GM18951 (cell line): ENCODE results near the gene RPS25.
"Not testable (repeated sequence)": the region's sequence is repeated elsewhere in the genome, so short reads cannot be mapped to it uniquely, and the experiment has no call there.

ENCODE experiments used
- POLR2A ChIP-seq: IDR thresholded peaks from 4 replicates; pipeline ENCODE4 v1.6.1; 2011; ENCODE audit warnings: mild to moderate bottlenecking; ENCODE audit not compliant: insufficient read length, insufficient read depth; ENCODE audit errors: extremely low read depth
- in situ Hi-C: fragments of 300-500 bp; cut with MboI; formaldehyde crosslinking; loops from one replicate; pipeline ENCODE4 v1.12.0; 2022; ENCODE audit warnings: low sequenced_read_pairs, mixed read lengths, inconsistent platforms; ENCODE audit not compliant: unreplicated experiment

RPS25 gene

GRCh38 chr11:118988280-118988679 lies 29.9 kb downstream of the RPS25 start:
- in situ Hi-C loops = no loop called here
- TF ChIP-seq POLR2A = no peak

- no peak for TF ChIP-seq POLR2A
- in situ Hi-C loops = no loop called here
Measured at GRCh38 chr11:118984825-118985224, 33.3 kb downstream of the RPS25 start.

GRCh38 chr11:118984337-118984736 lies 33.8 kb downstream of the RPS25 start:
- in situ Hi-C loops = not testable (repeated sequence)

- in situ Hi-C loops = no loop called here
- no peak for TF ChIP-seq POLR2A
Measured at GRCh38 chr11:118980191-118980881, 37.8 kb downstream of the RPS25 start.

GRCh38 chr11:118979434-118979833 lies 38.7 kb downstream of the RPS25 start:
- in situ Hi-C loops = no loop called here
- TF ChIP-seq POLR2A = no peak

GRCh38 chr11:118975771-118976709 lies 42.1 kb downstream of the RPS25 start:
- in situ Hi-C loops = no loop called here
- TF ChIP-seq POLR2A = no peak

- in situ Hi-C loops = no loop called here
- no peak for TF ChIP-seq POLR2A
Measured at GRCh38 chr11:118973985-118974384, 44.2 kb downstream of the RPS25 start.

GRCh38 chr11:118971646-118972045 lies 46.5 kb downstream of the RPS25 start, which contains the start of gene FOXR1:
Gene FOXR1, plus strand, starts transcription at chr11:118971761. Its CDS starts 171 bp downstream, at chr11:118971932.
- no peak for TF ChIP-seq POLR2A

GRCh38 chr11:118969508-118969907 lies 48.6 kb downstream of the RPS25 start:
- in situ Hi-C loops = not testable (repeated sequence)

More at GRCh38 chr11:118971646-118972045, 46.5 kb downstream of the RPS25 start, which contains the start of gene FOXR1:
- in situ Hi-C loops = no loop called here
